Astrocyte (in vitro differentiated cells and primary cell): ENCODE results near the gene OR2K2. TPM values are rescaled to one million over a fixed set of nuclear protein-coding genes. Genes with fewer than 3 reads are reported as not detected.
"Not testable (repeated sequence)": the region's sequence is repeated elsewhere in the genome, so short reads cannot be mapped to it uniquely, and the experiment has no call there.

Experiments used
- DNase-seq: peaks from one replicate; pipeline ENCODE4 v3.0.0-alpha.2; 2010; ENCODE audit warnings: low read depth
- FAIRE-seq: peaks from 2 replicates; lab custom pipeline; 2011; peaks lifted over from hg19 to GRCh38; lab: Jason Lieb, UNC
- H2AFZ ChIP-seq: 2 replicates; pipeline ENCODE4 v1.6.0; 2012; ENCODE audit warnings: low read depth, low read length, inconsistent platforms
- H3K27ac ChIP-seq: 2 replicates; pipeline ENCODE4 v1.5.1; 2011; ENCODE audit warnings: low read depth, low read length, inconsistent platforms
- H3K27me3 ChIP-seq: 2 replicates; pipeline ENCODE4 v1.6.0; 2011; ENCODE audit warnings: low read length, inconsistent platforms; ENCODE audit not compliant: insufficient read depth
- H3K36me3 ChIP-seq: 2 replicates; pipeline ENCODE4 v1.5.1; 2011; ENCODE audit warnings: low read length, inconsistent platforms; ENCODE audit not compliant: insufficient read depth
- H3K4me1 ChIP-seq: 2 replicates; pipeline ENCODE4 v1.5.1; 2011; ENCODE audit warnings: low read length, inconsistent platforms; ENCODE audit not compliant: insufficient read depth
- H3K4me2 ChIP-seq: 2 replicates; pipeline ENCODE4 v1.6.0; 2012; ENCODE audit warnings: low read length, inconsistent platforms
- H3K4me3 ChIP-seq: 2 replicates; pipeline ENCODE4 v1.5.1; 2011; ENCODE audit warnings: low read depth, mild to moderate bottlenecking, low read length, inconsistent platforms; ENCODE audit not compliant: insufficient read depth
- H3K79me2 ChIP-seq: 2 replicates; pipeline ENCODE4 v1.6.0; 2012; ENCODE audit warnings: mild to moderate bottlenecking, low read length, inconsistent platforms; ENCODE audit not compliant: insufficient read depth
- H3K9ac ChIP-seq: 2 replicates; pipeline ENCODE4 v1.6.0; 2012; ENCODE audit warnings: mild to moderate bottlenecking, low read length, inconsistent platforms
- H3K9me3 ChIP-seq: 2 replicates; pipeline ENCODE4 v1.5.1; 2012; ENCODE audit warnings: low read depth, mild to moderate bottlenecking, low read length, inconsistent platforms; ENCODE audit not compliant: insufficient read depth
- H4K20me1 ChIP-seq: 2 replicates; pipeline ENCODE4 v1.6.0; 2012; ENCODE audit warnings: low read length, inconsistent platforms; ENCODE audit not compliant: insufficient read depth
- H3K27ac Mint-ChIP-seq: one replicate; pipeline ENCODE4 v1.8.0; 2021; ENCODE audit warnings: mild to moderate bottlenecking, mixed read lengths; ENCODE audit not compliant: unreplicated experiment
- H3K27me3 Mint-ChIP-seq: one replicate; pipeline ENCODE4 v1.8.0; 2021; ENCODE audit warnings: low read depth, mixed read lengths; ENCODE audit not compliant: unreplicated experiment
- H3K36me3 Mint-ChIP-seq: one replicate; pipeline ENCODE4 v1.8.0; 2021; ENCODE audit warnings: low read depth, mixed read lengths; ENCODE audit not compliant: unreplicated experiment
- H3K4me1 Mint-ChIP-seq: one replicate; pipeline ENCODE4 v1.8.0; 2021; ENCODE audit warnings: low read depth, mixed read lengths; ENCODE audit not compliant: unreplicated experiment
- H3K4me3 Mint-ChIP-seq: one replicate; pipeline ENCODE4 v1.8.0; 2021; ENCODE audit warnings: mild to moderate bottlenecking, moderate library complexity, mixed read lengths; ENCODE audit not compliant: unreplicated experiment
- H3K9me3 Mint-ChIP-seq: one replicate; pipeline ENCODE4 v1.8.0; 2021; ENCODE audit warnings: mild to moderate bottlenecking, mixed read lengths; ENCODE audit not compliant: unreplicated experiment
- CTCF ChIP-seq: IDR thresholded peaks from 2 replicates; pipeline ENCODE4 v1.5.1; 2011; ENCODE audit warnings: low read depth, mild to moderate bottlenecking, inconsistent platforms, low read length, moderate library complexity; ENCODE audit not compliant: insufficient read depth
- EZH2 ChIP-seq: IDR thresholded peaks from 2 replicates; pipeline ENCODE4 v1.6.1; 2012; ENCODE audit warnings: mild to moderate bottlenecking, low read length, inconsistent platforms; ENCODE audit not compliant: insufficient read depth
- total RNA-seq: library from RNA; stranded (reverse); gene quantifications from 2 replicates; pipeline ENCODE4 v1.2.1, GENCODE V29; 2021

The OR2K2 gene
- total RNA-seq, 1 donor from 2014 or later: not detected

- TF ChIP-seq CTCF (no peak), EZH2 (no peak)
- H3K27ac ChIP-seq: no peak overlapping the region
- H2AFZ ChIP-seq: no peak overlapping the region
- H3K4me1 ChIP-seq: no peaks in the 10 kb centered on the region
- H3K79me2 ChIP-seq: no peaks in the 10 kb centered on the region
- H3K36me3 ChIP-seq: no peaks in the 10 kb centered on the region
- H3K27me3 ChIP-seq: no peaks in the 10 kb centered on the region
- H3K9me3 ChIP-seq: no peaks in the 10 kb centered on the region
- Mint-ChIP-seq H3K36me3 (no peaks in the 10 kb centered on the region), H3K4me1 (peaks cover 6% of the 10 kb centered on the region), H3K4me3 (no peak overlapping the region), H3K9me3 (no peaks in the 10 kb centered on the region), H3K27me3 (peaks cover 4% of the 10 kb centered on the region), H3K27ac (no peak overlapping the region)
- FAIRE-seq (no peak), DNase-seq (peak; percentile 26)
- no peak overlapping the region for H3K9ac ChIP-seq
- H4K20me1 ChIP-seq: no peaks in the 10 kb centered on the region
- H3K4me2 ChIP-seq: no peak overlapping the region
- no peak overlapping the region for H3K4me3 ChIP-seq
Observed at GRCh38 chr9:111301195-111301594, 28.8 kb downstream of the OR2K2 start.

GRCh38 chr9:111300140-111300735 lies 29.8 kb downstream of the OR2K2 start:
- TF ChIP-seq EZH2: no peak
- TF ChIP-seq CTCF: no peak
- Histone ChIP-seq H3K27me3 (no peaks in the 10 kb centered on the region), H3K27ac (no peak overlapping the region), H3K9me3 (no peaks in the 10 kb centered on the region), H3K4me1 (no peaks in the 10 kb centered on the region), H3K9ac (no peak overlapping the region), H4K20me1 (no peaks in the 10 kb centered on the region), H2AFZ (no peak overlapping the region), H3K4me2 (no peak overlapping the region), H3K36me3 (no peaks in the 10 kb centered on the region), H3K79me2 (no peaks in the 10 kb centered on the region), H3K4me3 (no peak overlapping the region)
- peak; percentile 67 for FAIRE-seq
- H3K4me3 Mint-ChIP-seq: no peak overlapping the region
- H3K27ac Mint-ChIP-seq: no peak overlapping the region
- H3K9me3 Mint-ChIP-seq: no peaks in the 10 kb centered on the region
- DNase-seq: no peak
- peaks cover 6% of the 10 kb centered on the region for H3K4me1 Mint-ChIP-seq
- H3K27me3 Mint-ChIP-seq: peaks cover 3% of the 10 kb centered on the region
- no peaks in the 10 kb centered on the region for H3K36me3 Mint-ChIP-seq

- H3K4me1 ChIP-seq, H3K4me2 ChIP-seq, H3K36me3 ChIP-seq, H3K9me3 Mint-ChIP-seq, DNase-seq, H3K36me3 Mint-ChIP-seq, FAIRE-seq, H3K27me3 ChIP-seq, H3K27me3 Mint-ChIP-seq, H3K9ac ChIP-seq, H3K4me3 ChIP-seq, H3K27ac Mint-ChIP-seq, H3K79me2 ChIP-seq, H3K4me1 Mint-ChIP-seq, H3K27ac ChIP-seq, H3K4me3 Mint-ChIP-seq, H4K20me1 ChIP-seq, H3K9me3 ChIP-seq, H2AFZ ChIP-seq: not testable (repeated sequence)
Observed at GRCh38 chr9:111299599-111299966, 30.4 kb downstream of the OR2K2 start.
